ENCODE results near the gene SND1.

The SND1 gene

GRCh38 chr7:127882313-127882920 is 230.4 kb downstream of the SND1 start:
- POLR2A ChIA-PET: no interaction called here
- CTCF ChIA-PET: no interaction called here
- no peak for DNase-seq (ENCODE audit: extremely low spot score)
- TF ChIP-seq, protein P1, sequence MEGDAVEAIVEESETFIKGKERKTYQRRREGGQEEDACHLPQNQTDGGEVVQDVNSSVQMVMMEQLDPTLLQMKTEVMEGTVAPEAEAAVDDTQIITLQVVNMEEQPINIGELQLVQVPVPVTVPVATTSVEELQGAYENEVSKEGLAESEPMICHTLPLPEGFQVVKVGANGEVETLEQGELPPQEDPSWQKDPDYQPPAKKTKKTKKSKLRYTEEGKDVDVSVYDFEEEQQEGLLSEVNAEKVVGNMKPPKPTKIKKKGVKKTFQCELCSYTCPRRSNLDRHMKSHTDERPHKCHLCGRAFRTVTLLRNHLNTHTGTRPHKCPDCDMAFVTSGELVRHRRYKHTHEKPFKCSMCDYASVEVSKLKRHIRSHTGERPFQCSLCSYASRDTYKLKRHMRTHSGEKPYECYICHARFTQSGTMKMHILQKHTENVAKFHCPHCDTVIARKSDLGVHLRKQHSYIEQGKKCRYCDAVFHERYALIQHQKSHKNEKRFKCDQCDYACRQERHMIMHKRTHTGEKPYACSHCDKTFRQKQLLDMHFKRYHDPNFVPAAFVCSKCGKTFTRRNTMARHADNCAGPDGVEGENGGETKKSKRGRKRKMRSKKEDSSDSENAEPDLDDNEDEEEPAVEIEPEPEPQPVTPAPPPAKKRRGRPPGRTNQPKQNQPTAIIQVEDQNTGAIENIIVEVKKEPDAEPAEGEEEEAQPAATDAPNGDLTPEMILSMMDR (IDR thresholded peaks at IDR 0.05; ENCODE audit: control extremely low read depth, extremely low read depth, low read depth, missing control alignments): no peak

DNA sequence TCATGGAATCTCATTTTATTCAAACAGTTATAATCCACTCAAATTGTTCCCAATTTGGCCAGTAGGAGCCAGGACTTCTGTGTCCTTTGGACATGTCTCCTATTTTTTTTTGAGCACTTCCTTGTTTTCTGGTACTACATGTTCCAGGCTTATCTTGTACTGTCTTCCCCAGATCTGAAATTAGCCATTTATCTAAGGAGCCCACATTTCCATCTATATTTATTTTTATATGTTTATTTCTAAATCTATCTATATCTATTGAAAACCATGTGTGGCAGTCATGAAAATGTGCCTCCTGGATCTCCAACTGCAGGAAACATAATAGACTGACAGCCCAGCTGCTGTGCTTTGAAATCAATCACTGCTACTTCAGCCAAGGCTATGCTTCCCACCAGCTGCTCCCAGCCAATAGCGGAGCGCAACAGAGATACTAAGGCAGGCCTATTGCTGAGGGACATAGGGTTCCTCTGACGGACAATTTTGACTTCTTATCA is 232.1 kb downstream of the SND1 start:
- POLR2A ChIA-PET: no interaction called here
- no peak for DNase-seq (ENCODE audit: extremely low spot score)
- TF ChIP-seq, protein P1 (IDR thresholded peaks at IDR 0.05; ENCODE audit: control extremely low read depth, extremely low read depth, low read depth, missing control alignments): no peak
- CTCF ChIA-PET: interaction anchor here (1.1 kb wide), 1 partner anchor 22 kb away, joined by 3 read pairs; no protein-coding TSS in a partner anchor

- POLR2A ChIA-PET: no interaction called here
- no peak for DNase-seq (ENCODE audit: extremely low spot score)
- CTCF ChIA-PET: interaction anchor here (1.1 kb wide), 1 partner anchor 20 kb away, joined by 3 read pairs; no protein-coding TSS in a partner anchor
- TF ChIP-seq, protein P1 (IDR thresholded peaks at IDR 0.05; ENCODE audit: control extremely low read depth, extremely low read depth, low read depth, missing control alignments): no peak
Observed at GRCh38 chr7:127885222-127885772, 233.3 kb downstream of the SND1 start.

GRCh38 chr7:127885843-127886242 is 233.8 kb downstream of the SND1 start:
- ChIA-PET POLR2A (no interaction called here), CTCF (no interaction called here)
- DNase-seq (ENCODE audit: extremely low spot score): no peak
- TF ChIP-seq, protein P1 (IDR thresholded peaks at IDR 0.05; ENCODE audit: control extremely low read depth, extremely low read depth, low read depth, missing control alignments): no peak

DNA sequence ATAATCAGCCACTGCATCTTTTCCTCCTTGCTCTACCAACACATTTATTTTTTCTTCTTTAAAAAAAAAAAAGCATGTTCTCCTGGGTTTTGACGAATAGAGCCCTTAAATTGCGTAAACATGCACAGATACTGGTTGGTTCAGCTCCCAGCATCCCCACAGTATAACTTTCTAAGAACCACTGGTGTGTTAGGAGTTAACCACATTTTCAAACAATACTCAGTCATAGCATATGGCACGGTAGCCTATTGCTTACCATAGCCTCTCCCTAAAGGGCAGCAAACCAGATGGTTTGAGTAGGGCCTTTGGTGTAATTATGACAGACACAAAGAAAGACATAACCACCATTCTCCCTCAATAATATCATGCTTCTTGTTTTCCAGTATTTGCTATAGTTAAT is 234.3 kb downstream of the SND1 start:
- CTCF ChIA-PET: interaction anchor here (0.7 kb wide), 1 partner anchor 9 kb away, joined by 4 read pairs; no protein-coding TSS in a partner anchor
- TF ChIP-seq, protein P1 (IDR thresholded peaks at IDR 0.05; ENCODE audit: control extremely low read depth, extremely low read depth, low read depth, missing control alignments): no peak
- no peak for DNase-seq (ENCODE audit: extremely low spot score)
- POLR2A ChIA-PET: no interaction called here

DNA sequence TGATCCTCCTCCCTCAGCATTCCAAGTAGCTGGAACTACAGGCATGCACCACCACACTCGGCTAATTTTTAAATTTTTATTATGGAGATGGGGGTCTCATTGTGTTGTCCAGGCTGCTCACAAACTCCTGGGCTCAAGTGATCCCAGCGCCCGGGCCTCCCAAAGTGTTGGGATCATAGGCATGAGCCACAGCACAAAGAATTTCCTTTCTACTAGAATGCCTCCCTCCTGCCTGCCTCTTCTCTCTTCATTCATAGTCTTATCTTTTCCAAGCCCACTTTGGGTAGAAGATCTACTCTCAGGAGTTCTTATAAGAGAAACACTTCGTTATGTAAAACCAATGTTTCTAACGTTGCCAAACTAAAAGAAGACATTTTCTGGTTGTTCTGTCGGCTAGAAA is 235.1 kb downstream of the SND1 start:
- ChIA-PET CTCF (interaction anchor here (0.7 to 0.9 kb wide), 2 partner anchors 37 to 95 kb away, joined by 3 read pairs; no protein-coding TSS in a partner anchor), POLR2A (no interaction called here)
- no peak for DNase-seq (ENCODE audit: extremely low spot score)
- TF ChIP-seq, protein P1 (IDR thresholded peaks at IDR 0.05; ENCODE audit: control extremely low read depth, extremely low read depth, low read depth, missing control alignments): no peak
